Spleen (tissue), 7 donors: ENCODE measurements around the gene PTK7.
"Not testable (repeated sequence)": the region's sequence is repeated elsewhere in the genome, so short reads cannot be mapped to it uniquely, and the experiment has no call there.

Source experiments
- POLR2A ChIP-seq, 3 donors: fragments of 450-650 bp; IDR thresholded peaks; one replicate each; pipeline ENCODE4 v1.5.1; 2017; ENCODE audit warnings: antibody characterized with exemption in 3 of 3, mild to moderate bottlenecking in 1 of 3
- POLR2AphosphoS5 ChIP-seq, 3 donors: sonication (generic); formaldehyde crosslinking; IDR thresholded peaks; one replicate each; pipeline ENCODE4 v1.5.1; 2017; ENCODE audit warnings: antibody characterized with exemption in 3 of 3
- TF ChIP-seq, protein P1 (sequence below), 11 experiments: fragments of 200-600 bp in 7 of 11; fragments of 450-650 bp in 4 of 11; sonication (generic) in 4 of 11; IDR thresholded peaks in 8 of 11; conservative IDR thresholded peaks in 3 of 11; 1 replicate in 7 of 11; 2 replicates in 4 of 11; pipeline versions ENCODE4 v1.4.0 to v1.8.0; 2016 to 2021; ENCODE audit warnings: antibody characterized with exemption in 11 of 11, inconsistent platforms in 4 of 11, mild to moderate bottlenecking in 1 of 11
- donor health status: DM: no; HTN: no; CAD: no; lungs with moderate emphysema.
- donor health status: DM: no; HTN: no; CAD: no.
- donor health status: DM: no; HTN: no; CAD: no.

DNA sequence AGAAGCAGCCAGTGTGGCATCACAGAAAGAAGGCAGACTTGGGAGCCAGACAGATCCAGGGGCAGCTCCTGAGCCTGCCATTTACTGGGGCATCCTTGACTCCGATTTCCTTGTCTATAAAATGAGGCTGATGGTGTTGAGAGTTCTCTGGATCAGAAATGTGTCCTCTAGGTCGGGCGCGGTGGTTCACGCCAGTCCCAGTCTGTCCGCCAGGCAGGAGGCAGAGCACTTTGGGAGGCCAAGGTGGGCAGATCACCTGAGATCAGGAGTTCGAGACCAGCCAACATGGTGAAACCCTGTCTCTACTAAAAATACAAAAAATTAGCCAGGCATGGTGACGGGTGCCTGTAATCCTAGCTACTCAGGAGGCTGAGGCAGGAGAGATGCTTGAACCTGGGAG lies 41.4 kb downstream of the PTK7 start:
- not testable (repeated sequence) for TF ChIP-seq POLR2A, POLR2AphosphoS5 (IDR thresholded peaks at IDR 0.05)
- TF ChIP-seq, protein P1, sequence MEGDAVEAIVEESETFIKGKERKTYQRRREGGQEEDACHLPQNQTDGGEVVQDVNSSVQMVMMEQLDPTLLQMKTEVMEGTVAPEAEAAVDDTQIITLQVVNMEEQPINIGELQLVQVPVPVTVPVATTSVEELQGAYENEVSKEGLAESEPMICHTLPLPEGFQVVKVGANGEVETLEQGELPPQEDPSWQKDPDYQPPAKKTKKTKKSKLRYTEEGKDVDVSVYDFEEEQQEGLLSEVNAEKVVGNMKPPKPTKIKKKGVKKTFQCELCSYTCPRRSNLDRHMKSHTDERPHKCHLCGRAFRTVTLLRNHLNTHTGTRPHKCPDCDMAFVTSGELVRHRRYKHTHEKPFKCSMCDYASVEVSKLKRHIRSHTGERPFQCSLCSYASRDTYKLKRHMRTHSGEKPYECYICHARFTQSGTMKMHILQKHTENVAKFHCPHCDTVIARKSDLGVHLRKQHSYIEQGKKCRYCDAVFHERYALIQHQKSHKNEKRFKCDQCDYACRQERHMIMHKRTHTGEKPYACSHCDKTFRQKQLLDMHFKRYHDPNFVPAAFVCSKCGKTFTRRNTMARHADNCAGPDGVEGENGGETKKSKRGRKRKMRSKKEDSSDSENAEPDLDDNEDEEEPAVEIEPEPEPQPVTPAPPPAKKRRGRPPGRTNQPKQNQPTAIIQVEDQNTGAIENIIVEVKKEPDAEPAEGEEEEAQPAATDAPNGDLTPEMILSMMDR (IDR thresholded peaks at IDR 0.05 in 8 of 11, conservative IDR thresholded peaks at IDR 0.05 in 3 of 11): not testable (repeated sequence)
